HepG2 (cell line): ENCODE measurements around the gene GEMIN4. TPM values are rescaled to one million over a fixed set of nuclear protein-coding genes. Genes with fewer than 3 reads are reported as not detected.

Experiments used
- ARID5B ChIP-seq: IDR thresholded peaks from 2 replicates; pipeline ENCODE4 v1.4.0; 2020; ENCODE audit warnings: mild to moderate bottlenecking, missing genetic modification reagents
- ATF3 ChIP-seq: sonication (generic); formaldehyde crosslinking; IDR thresholded peaks from 2 replicates; pipeline ENCODE4 v1.4.0; 2020; ENCODE audit warnings: missing genetic modification reagents
- BCL6 ChIP-seq: IDR thresholded peaks from 2 replicates; pipeline ENCODE4 v1.6.1; 2016; ENCODE audit warnings: missing genetic modification reagents, missing compliant biosample characterization
- CCDC6 ChIP-seq: sonication (generic); formaldehyde crosslinking; IDR thresholded peaks from 2 replicates; pipeline ENCODE4 v1.8.1; 2022; ENCODE audit warnings: mild to moderate bottlenecking, missing genetic modification reagents, moderate library complexity
- CERS6 ChIP-seq: sonication (generic); formaldehyde crosslinking; IDR thresholded peaks from 2 replicates; pipeline ENCODE4 v1.5.0; 2020; ENCODE audit warnings: missing genetic modification reagents
- DMAP1 ChIP-seq: IDR thresholded peaks from 2 replicates; pipeline ENCODE4 v1.6.1; 2016
- GTF2F1 ChIP-seq: fragments of 150-350 bp; IDR thresholded peaks from 2 replicates; pipeline ENCODE4 v1.6.1; 2014; ENCODE audit warnings: low read length
- HDAC2 ChIP-seq: sonication (generic); formaldehyde crosslinking; IDR thresholded peaks from 2 replicates; pipeline ENCODE4 v1.4.0; 2020; ENCODE audit warnings: missing genetic modification reagents
- IRF9 ChIP-seq: sonication (generic); formaldehyde crosslinking; IDR thresholded peaks from 2 replicates; pipeline ENCODE4 v1.8.0; 2022; ENCODE audit warnings: missing genetic modification reagents, mild to moderate bottlenecking, borderline replicate concordance
- KDM6A ChIP-seq: IDR thresholded peaks from 2 replicates; pipeline ENCODE4 v1.6.1; 2016; ENCODE audit warnings: low read depth
- MIER2 ChIP-seq: IDR thresholded peaks from 2 replicates; pipeline ENCODE4 v1.6.1; 2016; ENCODE audit warnings: missing biosample characterization, missing genetic modification reagents
- SKIL ChIP-seq: sonication (generic); formaldehyde crosslinking; IDR thresholded peaks from 2 replicates; pipeline ENCODE4 v1.8.0; 2022; ENCODE audit warnings: missing genetic modification reagents, mild to moderate bottlenecking, moderate library complexity, borderline replicate concordance
- TAF15 ChIP-seq: fragments of 200-400 bp; formaldehyde crosslinking; IDR thresholded peaks from one replicate; pipeline ENCODE4 v1.6.1; 2018; ENCODE audit warnings: mild to moderate bottlenecking, low read depth, low read length; ENCODE audit not compliant: poor library complexity, severe bottlenecking
- TEAD2 ChIP-seq: sonication (generic); formaldehyde crosslinking; IDR thresholded peaks from 2 replicates; pipeline ENCODE4 v1.9.0; 2021; ENCODE audit warnings: missing genetic modification reagents
- TEF ChIP-seq: sonication (generic); formaldehyde crosslinking; IDR thresholded peaks from 2 replicates; pipeline ENCODE4 v1.5.0; 2020; ENCODE audit warnings: missing genetic modification reagents
- TOE1 ChIP-seq: sonication (generic); formaldehyde crosslinking; IDR thresholded peaks from 2 replicates; pipeline ENCODE4 v1.4.0; 2020; ENCODE audit warnings: mild to moderate bottlenecking, missing genetic modification reagents
- ZBTB3 ChIP-seq: sonication (generic); formaldehyde crosslinking; IDR thresholded peaks from 2 replicates; pipeline ENCODE4 v1.4.0; 2020; ENCODE audit warnings: low read depth, mild to moderate bottlenecking, moderate library complexity, missing genetic modification reagents, borderline replicate concordance
- ZNF329 ChIP-seq: sonication (generic); formaldehyde crosslinking; IDR thresholded peaks from 2 replicates; pipeline ENCODE4 v1.9.0; 2021; ENCODE audit warnings: low read depth, mild to moderate bottlenecking, missing genetic modification reagents
- ZNF354B ChIP-seq: sonication (generic); formaldehyde crosslinking; IDR thresholded peaks from 2 replicates; pipeline ENCODE4 v1.8.0; 2022; ENCODE audit warnings: mild to moderate bottlenecking, missing genetic modification reagents
- polyA plus RNA-seq, 8 experiments: library from polyadenylated mRNA; depleted of rRNA in 3 of 8; stranded (reverse) in 7 of 8; unstranded in 1 of 8; fragments of >200 nt; fragmentation: Illumina TruSeq in 4 of 8; extraction: Trizol in 4 of 8; gene quantifications; 2 replicates each; pipeline versions ENCODE4 v1.2.1 to v1.2.3, GENCODE V29; 2011 to 2016; ENCODE audit warnings: low read depth in 4 of 8, missing spikeins in 1 of 8, mixed read lengths in 1 of 8; ENCODE audit not compliant: insufficient read depth in 1 of 8
- total RNA-seq, 5 experiments: library from RNA; depleted of rRNA; stranded (reverse); fragments of >200 nt; fragmentation: Illumina TruSeq; extraction: Trizol; gene quantifications; 2 replicates each; pipeline ENCODE4 v1.2.3, GENCODE V29; 2016; ENCODE audit warnings: low read depth in 1 of 5

Gene GEMIN4
- total and polyA plus RNA-seq, 2 of the 13 experiments (the other 11 are each of a cell fraction or from before 2014, with no cell fraction given): 10.8 to 22.7 TPM

GRCh38 chr17:752002-752619, at the start of gene GEMIN4 (continued):
- TF ChIP-seq ARID5B (CRISPR knock-in tag) (peak; percentile 38), ATF3 (CRISPR knock-in tag) (no peak; the same call in 1 of the 2 replicates), TAF15 (no peak), ZNF329 (0 out of 2 replicates have a peak, but pooled peaks have one; percentile 22), CERS6 (CRISPR knock-in tag) (no peak), CCDC6 (peak; percentile 81; the same call in 1 of the 2 replicates), IRF9 (CRISPR knock-in tag) (peak; percentile 76; the same call in 1 of the 2 replicates), TOE1 (peak; percentile 30; the same call in 1 of the 2 replicates), MIER2 (no peak), HDAC2 (CRISPR knock-in tag) (no peak), TEF (CRISPR knock-in tag) (no peak), SKIL (CRISPR knock-in tag) (no peak), GTF2F1 (no peak), TEAD2 (CRISPR knock-in tag) (no peak), KDM6A (CRISPR knock-in tag) (no peak), BCL6 (CRISPR knock-in tag) (no peak; the same call in 1 of the 2 replicates), DMAP1 (CRISPR knock-in tag) (peak; percentile 76), ZBTB3 (CRISPR knock-in tag) (no peak), ZNF354B (CRISPR knock-in tag) (peak; percentile 67; the same call in 1 of the 2 replicates)
